Aorta (tissue), 5 donors: ENCODE measurements around the gene USP48. TPM values are rescaled to one million over a fixed set of nuclear protein-coding genes. Genes with fewer than 3 reads are reported as not detected.

Experiments
- ATAC-seq: fragments of 200-7000 bp; cut with Tn5 transposase; one replicate; pipeline ENCODE4 v1.9.1; 2022; ENCODE audit warnings: moderate library complexity; ENCODE audit not compliant: low FRiP score
- DNase-seq, 2 donors: peaks; one replicate each; pipeline ENCODE4 v3.0.0-alpha.2; 2020
- H3K27ac ChIP-seq, 2 donors: one replicate each; pipeline ENCODE4 v1.5.1; 2013; ENCODE audit warnings: low read length in 2 of 2, mild to moderate bottlenecking in 2 of 2, moderate library complexity in 2 of 2, control low read depth in 1 of 2, inconsistent platforms in 1 of 2, low read depth in 1 of 2
- H3K27me3 ChIP-seq, 2 donors: one replicate each; pipeline ENCODE4 v1.6.1; 2013; ENCODE audit warnings: control low read depth in 1 of 2, low read length in 1 of 2, mild to moderate bottlenecking in 1 of 2, moderate library complexity in 1 of 2; ENCODE audit not compliant: insufficient read depth in 2 of 2, control insufficient read depth in 1 of 2
- H3K36me3 ChIP-seq, 2 donors: one replicate each; pipeline ENCODE4 v1.6.1; 2013; ENCODE audit warnings: control low read depth in 1 of 2, low read length in 1 of 2, mild to moderate bottlenecking in 1 of 2; ENCODE audit not compliant: insufficient read depth in 2 of 2, control insufficient read depth in 1 of 2
- H3K4me1 ChIP-seq, 2 donors: one replicate each; pipeline ENCODE4 v1.6.1; 2013; ENCODE audit warnings: low read length in 2 of 2, control low read depth in 1 of 2, mild to moderate bottlenecking in 1 of 2, moderate library complexity in 1 of 2; ENCODE audit not compliant: insufficient read depth in 2 of 2, control insufficient read depth in 1 of 2
- H3K4me3 ChIP-seq, 2 donors: one replicate each; pipeline ENCODE4 v1.5.1; 2013; ENCODE audit warnings: low read length in 2 of 2, control low read depth in 1 of 2, mild to moderate bottlenecking in 1 of 2
- H3K9me3 ChIP-seq: one replicate; pipeline ENCODE4 v1.6.1; 2013; ENCODE audit warnings: mild to moderate bottlenecking, low read length; ENCODE audit not compliant: control insufficient read depth
- WGBS, 2 donors: extraction: QIAGEN DNeasy Blood & Tissue Kit; methylation state at CpG; one replicate each; pipeline ENCODE4 v1.1.7; 2013; 5-methylcytosine and 5-hydroxymethylcytosine counted together
- intact Hi-C, 2 donors: fragments of 100-400 bp; cut with DNase I; formaldehyde crosslinking; loops; one replicate each; pipeline versions ENCODE4 v1.14.2 to v1.15.0; 2022
- polyA plus RNA-seq, 2 donors: library from polyadenylated mRNA; stranded (reverse); fragments of 200-250 nt; gene quantifications; one replicate each; pipeline ENCODE4 v1.2.3, GENCODE V29; 2013
- total RNA-seq, 2 donors: library from RNA; stranded (reverse); fragmentation: NEBNext Ultra II Directional; extraction: Animal tissue kit (Norgen Biotek cat#: 25700); gene quantifications; one replicate each; pipeline ENCODE4 v1.2.1, GENCODE V29; 2021
- donor health status: healthy with polysubstance abuse.
- donor health status: Bipolar disorder and iron deficiency.
- donor health status: DM: no; HTN: no; CAD: no.
- donor health status: DM: no; HTN: no; CAD: no.
- donor health status: DM: yes; HTN: yes; CAD: no.

Gene USP48
- total and polyA plus RNA-seq, 4 donors: 16.2 to 90.1 (median 43.2) TPM

DNA sequence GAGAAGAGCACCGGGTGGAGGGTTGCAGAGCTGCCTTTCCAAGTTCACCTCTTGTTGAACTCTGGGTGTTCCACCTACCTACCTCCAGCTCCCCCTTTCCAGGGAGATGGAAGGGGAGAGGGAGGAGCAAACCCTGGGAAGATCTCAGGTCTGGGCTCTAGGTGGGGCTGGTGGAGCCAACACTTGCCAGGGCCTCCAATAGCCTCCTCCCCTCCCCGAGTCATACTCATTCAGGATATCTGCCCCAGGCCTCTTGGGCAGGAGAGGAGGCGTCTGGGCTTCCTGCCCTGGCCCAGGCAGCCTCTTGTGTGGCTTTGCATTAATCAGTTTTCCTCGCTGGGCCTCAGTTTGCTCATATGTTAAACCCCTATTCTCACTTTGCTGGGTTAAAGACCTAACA lies 127.2 kb downstream of the USP48 start:
- WGBS, 2 donors: 66 to 71% methylated on average over 4 of the region's 4 CpGs
- Histone ChIP-seq H3K4me1 (no peaks in the 10 kb centered on the region), H3K27ac (no peak overlapping the region), H3K36me3 (no peaks in the 10 kb centered on the region), H3K4me3 (no peak overlapping the region), H3K27me3 (no peaks in the 10 kb centered on the region), H3K9me3 (no peaks in the 10 kb centered on the region)
- DNase-seq (no peak), ATAC-seq (no peak)
- intact Hi-C loops: loop anchor here in 1 of 2 donors (5.0 to 10.0 kb wide), 2 partner anchors 148 to 431 kb away; partner anchors contain the start of gene ALPL

DNA sequence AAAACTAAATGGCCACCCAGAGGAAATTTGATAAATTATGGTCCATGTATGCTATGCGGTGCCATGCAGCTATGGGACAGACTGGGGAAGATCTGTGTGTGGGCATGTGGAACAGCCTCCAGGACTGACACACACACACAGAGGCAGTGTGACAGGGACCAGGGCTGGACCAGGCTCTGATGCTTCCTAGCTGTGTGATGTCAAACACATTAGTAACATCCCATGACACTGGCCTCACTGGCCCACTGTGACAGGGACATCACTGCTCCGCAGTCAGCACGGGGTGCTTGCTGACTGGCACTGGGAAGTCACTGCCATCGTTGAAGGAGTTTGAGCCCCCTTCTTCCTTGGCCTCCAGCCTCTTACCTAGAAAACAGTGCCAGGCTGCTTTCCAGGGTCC lies 127.7 kb downstream of the USP48 start:
- intact Hi-C loops: loop anchor here in 1 of 2 donors (5.0 to 10.0 kb wide), 2 partner anchors 148 to 430 kb away; partner anchors contain the start of gene ALPL
- no peak for ATAC-seq

DNA sequence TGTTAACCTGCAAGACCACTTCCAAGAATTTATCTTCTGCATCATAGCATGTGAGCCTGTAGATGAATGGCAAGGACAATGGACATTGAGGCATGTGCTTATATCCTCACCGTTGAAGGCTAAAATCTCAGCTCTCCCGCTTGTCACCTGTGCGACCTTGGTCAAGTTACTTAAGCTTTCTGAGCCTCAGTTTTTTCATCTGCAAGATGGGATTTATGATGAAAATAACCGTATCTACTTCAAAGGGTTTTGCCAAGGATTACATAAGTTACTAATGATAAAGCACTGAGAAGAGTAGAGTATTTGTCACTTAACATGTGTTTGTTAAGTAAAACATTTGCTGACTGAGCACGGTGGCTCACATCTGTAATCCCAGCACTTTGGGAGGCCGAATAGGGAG lies 128.7 kb downstream of the USP48 start:
- Histone ChIP-seq H3K4me3 (no peak overlapping the region), H3K9me3 (no peaks in the 10 kb centered on the region), H3K36me3 (no peaks in the 10 kb centered on the region), H3K4me1 (no peaks in the 10 kb centered on the region), H3K27ac (no peak overlapping the region), H3K27me3 (no peaks in the 10 kb centered on the region)
- intact Hi-C loops: loop anchor here in 1 of 2 donors (10.0 kb wide), 1 partner anchor 429 kb away; no protein-coding TSS in a partner anchor
- ATAC-seq: no peak
- no peak for DNase-seq
- 86 to 88% methylated on average over 6 of the region's 6 CpGs for WGBS, 2 donors

More for the DNA sequence above, 127.7 kb downstream of the USP48 start:
- DNase-seq: no peak
- Histone ChIP-seq H3K36me3 (no peaks in the 10 kb centered on the region), H3K27ac (no peak overlapping the region), H3K27me3 (no peaks in the 10 kb centered on the region), H3K9me3 (no peaks in the 10 kb centered on the region), H3K4me3 (no peak overlapping the region), H3K4me1 (no peaks in the 10 kb centered on the region)
- WGBS, 2 donors: 77 to 78% methylated on average over 4 of the region's 4 CpGs

DNA sequence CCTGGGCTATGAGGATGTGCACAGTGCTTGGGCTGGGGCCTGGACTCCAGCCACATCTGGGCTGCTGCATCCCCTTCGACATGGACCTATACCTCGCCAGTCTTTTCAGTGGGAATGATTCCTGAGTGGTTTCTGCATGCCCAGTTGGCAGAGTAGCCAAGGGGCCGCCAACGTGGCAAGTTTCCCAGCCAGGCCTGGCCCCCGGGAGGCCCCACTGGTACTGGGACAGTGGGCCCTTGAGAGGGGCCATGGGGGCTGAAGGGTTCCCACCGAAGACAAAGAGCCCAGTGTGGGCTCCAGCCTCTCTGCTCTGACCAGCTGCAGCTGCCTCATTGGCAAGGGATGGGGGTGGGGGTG lies 129.2 kb downstream of the USP48 start:
- DNase-seq: no peak
- Histone ChIP-seq H3K27me3 (no peaks in the 10 kb centered on the region), H3K4me1 (no peaks in the 10 kb centered on the region), H3K36me3 (no peaks in the 10 kb centered on the region), H3K4me3 (no peak overlapping the region), H3K27ac (no peak overlapping the region), H3K9me3 (no peaks in the 10 kb centered on the region)
- intact Hi-C loops: loop anchor here in 1 of 2 donors (10.0 kb wide), 1 partner anchor 429 kb away; no protein-coding TSS in a partner anchor
- ATAC-seq: no peak
- WGBS, 2 donors: 51 to 53% methylated on average over 6 of the region's 6 CpGs

DNA sequence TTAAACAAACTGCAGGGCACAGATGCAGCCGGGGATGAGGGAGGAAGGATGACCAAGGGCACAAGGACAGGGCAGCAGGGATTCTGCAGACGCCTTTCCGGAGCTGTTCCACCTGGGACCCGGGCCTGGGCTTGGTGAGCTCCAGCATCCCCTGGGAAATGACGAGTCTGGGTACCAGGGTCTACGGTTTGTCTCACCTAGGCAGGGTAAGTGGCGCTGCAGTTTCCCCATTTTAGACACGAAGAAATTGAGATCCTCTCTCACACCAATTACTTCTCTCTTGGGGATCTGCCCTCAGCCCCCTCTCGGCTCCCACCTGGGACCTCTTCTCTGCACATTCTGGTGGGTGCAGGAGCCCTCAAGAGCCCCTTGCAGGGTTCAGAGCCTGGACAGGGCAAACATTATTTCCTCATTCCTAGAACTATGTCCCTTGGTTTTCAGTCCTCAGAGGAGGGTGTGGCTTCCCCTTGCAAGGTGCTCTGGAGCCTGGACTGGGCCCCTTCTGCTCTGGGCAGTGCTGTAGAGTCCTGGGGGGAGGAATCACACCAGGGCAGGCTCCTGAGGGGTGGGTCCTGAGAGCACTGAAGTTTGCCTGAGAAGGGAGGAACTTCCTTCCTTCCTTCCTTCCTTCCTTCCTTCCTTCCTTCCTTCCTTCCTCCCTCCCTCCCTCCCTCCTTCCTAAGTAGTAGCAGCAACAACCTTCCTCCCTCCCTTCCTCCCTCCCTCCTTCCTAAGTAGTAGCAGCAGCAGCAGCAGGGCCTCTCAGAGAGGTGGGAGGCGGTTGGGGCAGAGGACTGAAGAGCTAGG lies 129.8 kb downstream of the USP48 start:
- Histone ChIP-seq H3K4me1 (no peaks in the 10 kb centered on the region), H3K27me3 (no peaks in the 10 kb centered on the region), H3K27ac (no peak overlapping the region), H3K9me3 (no peaks in the 10 kb centered on the region), H3K4me3 (no peak overlapping the region), H3K36me3 (no peaks in the 10 kb centered on the region)
- ATAC-seq: no peak
- no peak for DNase-seq
- 69 to 74% methylated on average over 10 of the region's 10 CpGs for WGBS, 2 donors
- intact Hi-C loops: loop anchor here in 1 of 2 donors (10.0 kb wide), 1 partner anchor 428 kb away; no protein-coding TSS in a partner anchor

DNA sequence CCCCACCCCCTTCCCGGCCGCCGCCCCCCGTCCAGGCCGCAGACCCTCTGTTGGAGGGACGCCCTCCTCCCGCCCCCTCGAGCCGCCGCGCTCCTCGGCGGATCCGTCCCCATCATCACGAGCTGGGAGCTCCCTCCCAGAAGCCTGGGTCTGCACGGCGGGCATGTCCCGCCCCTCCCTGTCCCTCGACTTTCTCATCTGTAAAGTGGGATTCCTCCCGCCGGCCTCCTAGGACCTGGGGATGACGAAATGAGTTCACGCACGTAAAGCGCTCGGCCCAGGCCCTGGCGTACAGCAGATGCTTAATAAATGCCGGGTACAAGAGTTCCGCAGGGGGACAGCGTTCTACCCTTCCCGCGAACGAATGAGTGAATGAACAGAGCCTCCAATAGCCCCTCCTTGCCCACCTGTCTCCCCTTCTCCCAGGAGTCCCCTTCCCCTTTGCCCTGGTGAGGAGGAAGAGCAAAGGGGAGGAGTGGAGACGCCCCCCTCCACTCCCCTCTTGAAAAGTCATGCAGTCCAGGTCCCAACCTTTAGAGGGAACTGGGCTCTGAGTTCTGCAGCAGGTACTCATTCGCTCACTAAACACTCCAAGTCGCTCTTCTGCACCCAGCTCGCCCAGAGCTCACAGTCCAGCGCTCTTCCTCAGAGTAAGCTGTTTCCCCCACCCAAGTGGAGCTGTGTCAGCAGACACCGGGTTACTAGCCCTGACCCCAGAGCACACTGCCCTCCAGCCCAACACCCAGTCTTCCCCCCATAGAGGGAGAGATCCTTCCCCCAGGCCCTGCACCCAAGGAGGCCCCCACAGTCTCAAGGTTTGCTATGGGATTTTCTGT lies 130.6 kb downstream of the USP48 start:
- intact Hi-C loops: loop anchor here in 1 of 2 donors (10.0 kb wide), 1 partner anchor 428 kb away; no protein-coding TSS in a partner anchor
- Histone ChIP-seq H3K9me3 (no peaks in the 10 kb centered on the region), H3K36me3 (no peaks in the 10 kb centered on the region), H3K27me3 (no peaks in the 10 kb centered on the region), H3K4me3 (peak overlapping the region; percentile 39), H3K27ac (no peak overlapping the region), H3K4me1 (no peaks in the 10 kb centered on the region)
- DNase-seq (no peak), ATAC-seq (no peak)
- WGBS, 2 donors: 15 to 17% methylated on average over 30 to 39 of the region's 39 CpGs

DNA sequence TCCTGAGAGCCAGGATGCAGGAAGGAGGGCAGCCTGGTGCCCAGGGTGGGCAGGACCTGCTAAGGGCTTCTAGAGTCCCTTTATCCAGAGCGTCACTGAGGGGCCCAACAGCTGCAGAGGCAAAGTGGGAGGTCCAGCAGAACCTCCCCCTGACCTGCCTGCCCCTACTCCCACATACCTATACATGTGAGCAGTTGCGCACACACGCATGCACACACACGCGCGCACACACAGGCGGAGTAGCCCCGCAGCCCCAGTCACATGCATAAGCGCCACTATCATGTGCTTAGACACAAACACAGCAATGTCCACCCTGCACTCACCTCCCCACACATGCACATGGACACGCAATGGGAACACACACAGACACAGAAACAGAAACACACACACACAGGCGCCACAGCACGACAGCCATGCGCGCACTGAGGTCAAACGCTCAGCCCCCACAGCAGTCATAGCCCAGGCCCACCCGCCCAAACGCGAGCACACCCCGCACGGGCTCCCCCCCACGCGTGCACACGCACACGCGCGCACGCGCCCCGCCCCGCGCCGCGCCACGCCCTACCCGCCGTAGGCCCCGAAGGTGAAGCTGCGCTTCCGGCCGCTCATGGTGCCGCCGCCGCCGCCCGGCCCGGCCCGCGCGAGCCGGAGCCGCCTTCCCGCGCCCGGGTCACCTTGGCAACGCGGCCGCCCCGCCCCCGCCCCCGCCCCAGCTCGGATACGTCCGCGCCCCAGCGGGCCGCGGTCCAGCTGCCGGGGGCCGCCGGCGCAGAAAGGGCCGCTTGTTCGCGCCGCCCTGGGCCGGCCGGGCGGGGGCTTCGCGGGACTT lies 131.5 kb downstream of the USP48 start:
- no peaks in the 10 kb centered on the region for H3K9me3 ChIP-seq
- intact Hi-C loops: loop anchor here in 1 of 2 donors (10.0 kb wide), 1 partner anchor 427 kb away; no protein-coding TSS in a partner anchor
- H3K27me3 ChIP-seq: no peaks in the 10 kb centered on the region
- H3K4me3 ChIP-seq: peak overlapping the region; percentile 39
- no peak overlapping the region for H3K27ac ChIP-seq
- no peak for DNase-seq
- no peaks in the 10 kb centered on the region for H3K36me3 ChIP-seq
- ATAC-seq: no peak
- WGBS, 2 donors: 5 to 23% methylated on average over 24 to 80 of the region's 80 CpGs
- H3K4me1 ChIP-seq: no peaks in the 10 kb centered on the region

DNA sequence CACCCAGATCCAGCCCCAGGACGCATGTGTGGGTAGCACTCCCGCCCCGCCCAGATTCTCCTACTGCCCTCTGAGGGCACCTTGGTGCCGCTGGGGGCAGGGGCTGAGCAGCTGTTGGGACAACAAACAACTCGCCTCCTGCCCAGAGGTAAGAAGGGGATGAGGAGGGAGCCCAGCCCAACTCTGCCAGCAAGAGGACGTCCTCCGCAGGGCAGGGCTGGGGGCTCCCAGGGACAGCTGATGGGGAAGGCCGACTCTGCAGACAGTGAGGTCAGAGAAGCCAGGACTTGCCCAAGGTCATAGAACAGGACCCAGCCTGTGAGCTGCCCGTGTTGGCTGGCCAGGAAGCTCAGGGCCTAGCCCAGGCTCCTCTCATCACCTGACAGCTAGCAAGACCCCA lies 132.5 kb downstream of the USP48 start:
- DNase-seq (no peak), ATAC-seq (no peak)
- Histone ChIP-seq H3K27me3 (no peaks in the 10 kb centered on the region), H3K9me3 (no peaks in the 10 kb centered on the region), H3K36me3 (no peaks in the 10 kb centered on the region), H3K27ac (no peak overlapping the region), H3K4me3 (no peak overlapping the region), H3K4me1 (no peaks in the 10 kb centered on the region)
- WGBS, 2 donors: 83 to 85% methylated on average over 9 of the region's 9 CpGs
- intact Hi-C loops: loop anchor here in 1 of 2 donors (10.0 kb wide), 1 partner anchor 426 kb away; no protein-coding TSS in a partner anchor
